ENCODE results near the gene WNT2. TPM values are rescaled to one million over a fixed set of nuclear protein-coding genes. Genes with fewer than 3 reads are reported as not detected.

WNT2 gene
- total and polyA plus RNA-seq, 10 of the 15 experiments (the other 5 are each of a cell fraction or from before 2014, with no cell fraction given) = 0.07 to 0.34 (median 0.19) TPM

- Histone ChIP-seq H3K36me3 (ENCODE audit: control insufficient read depth in 2 of 2, insufficient read depth in 2 of 2, low read length in 1 of 2) (no peaks in the 10 kb centered on the region), H3K4me3 (no peak overlapping the region), H3K4me2 (ENCODE audit: control insufficient read depth, insufficient read depth) (no peak overlapping the region), H3K27me3 (replicated peaks in 1 of 2; ENCODE audit: control insufficient read depth in 2 of 2, insufficient read depth in 2 of 2, low read length in 1 of 2) (no peaks in the 10 kb centered on the region), H4K20me1 (ENCODE audit: control insufficient read depth, insufficient read depth) (no peaks in the 10 kb centered on the region), H2AFZ (ENCODE audit: control insufficient read depth, low read depth, low read length) (no peak overlapping the region), H3K27ac (ENCODE audit: control insufficient read depth, insufficient read depth) (no peak overlapping the region), H3K9me3 (replicated peaks; ENCODE audit: control insufficient read depth, insufficient read depth, low read length) (no peaks in the 10 kb centered on the region), H3K79me2 (ENCODE audit: control insufficient read depth, insufficient read depth, low read length) (no peaks in the 10 kb centered on the region), H3K4me1 (ENCODE audit: control insufficient read depth, insufficient read depth, low read length) (no peaks in the 10 kb centered on the region), H3K9ac (ENCODE audit: control insufficient read depth, insufficient read depth, low read length) (no peak overlapping the region)
- FAIRE-seq (no peak), ATAC-seq (no peak), DNase-seq (ENCODE audit: low read depth, low spot score) (no peak)
- no peak for TF ChIP-seq PAX5 (IDR thresholded peaks at IDR 0.05; ENCODE audit: borderline replicate concordance, low read depth, low read length)
- ChIA-PET CTCF (interaction anchor here (5.4 kb wide), 1 partner anchor 11 kb away, joined by 16 read pairs; no protein-coding TSS in a partner anchor), SMC1A (ENCODE audit: uncharacterized antibody, unreplicated experiment) (interaction anchor here (1.2 kb wide), 1 partner anchor 11 kb away, joined by 3 read pairs; no protein-coding TSS in a partner anchor), POLR2A (no interaction called here), RAD21 (ENCODE audit: unreplicated experiment) (no interaction called here)
- 39% methylated on average over 5 of the region's 5 CpGs for WGBS (ENCODE audit: insufficient coverage, insufficient replicate concordance, low lambda C conversion rate, missing lambda C conversion rate)
- in situ Hi-C loops (cut with MboI) = no loop called here
- no TSS peak for BruUV-seq (replicated peaks)
- intact Hi-C loops (cut with micrococcal nuclease; ENCODE audit: unreplicated experiment) = no loop called here
Measured at GRCh38 chr7:117285826-117286225, 37.0 kb downstream of the WNT2 start.

- no peak overlapping the region for H2AFZ ChIP-seq (ENCODE audit: control insufficient read depth, low read depth, low read length)
- BruUV-seq (replicated peaks) = no TSS peak
- H3K36me3 ChIP-seq (ENCODE audit: control insufficient read depth in 2 of 2, insufficient read depth in 2 of 2, low read length in 1 of 2) = no peaks in the 10 kb centered on the region
- in situ Hi-C loops (cut with MboI) (no loop called here), intact Hi-C loops (cut with micrococcal nuclease; ENCODE audit: unreplicated experiment) (no loop called here)
- DNase-seq (ENCODE audit: low read depth, low spot score) = no peak
- POLR2A ChIA-PET = no interaction called here
- no peaks in the 10 kb centered on the region for H3K9me3 ChIP-seq (replicated peaks; ENCODE audit: control insufficient read depth, insufficient read depth, low read length)
- no peaks in the 10 kb centered on the region for H3K4me1 ChIP-seq (ENCODE audit: control insufficient read depth, insufficient read depth, low read length)
- TF ChIP-seq PBX3 (IDR thresholded peaks at IDR 0.05; ENCODE audit: insufficient replicate concordance, low read depth, low read length) (no peak), TARDBP (IDR thresholded peaks at IDR 0.05; ENCODE audit: borderline replicate concordance) (no peak), CREB1 (IDR thresholded peaks at IDR 0.05; ENCODE audit: low read depth) (no peak), IRF5 (IDR thresholded peaks at IDR 0.05; ENCODE audit: borderline replicate concordance) (no peak), MYC (IDR thresholded peaks at IDR 0.05; ENCODE audit: insufficient read depth, insufficient read length, insufficient replicate concordance, low read length, severe bottlenecking) (no peak), BMI1 (IDR thresholded peaks at IDR 0.05; ENCODE audit: borderline replicate concordance) (no peak), HCFC1 (IDR thresholded peaks at IDR 0.05; ENCODE audit: low read length) (no peak), RUNX3 (IDR thresholded peaks at IDR 0.05; ENCODE audit: low read length) (no peak), SREBF2 (IDR thresholded peaks at IDR 0.05; ENCODE audit: low read length) (no peak), GATAD2B (conservative IDR thresholded peaks at IDR 0.05; ENCODE audit: low read depth) (no peak), DPF2 (IDR thresholded peaks at IDR 0.05) (no peak)
- no peak overlapping the region for H3K4me3 ChIP-seq
- CTCF ChIA-PET = interaction anchor here (1.1 to 5.4 kb wide), 2 partner anchors 8 to 9 kb away, joined by 3 to 16 read pairs; no protein-coding TSS in a partner anchor
- SMC1A ChIA-PET (ENCODE audit: uncharacterized antibody, unreplicated experiment) = interaction anchor here (0.7 to 0.8 kb wide), 2 partner anchors 41 to 63 kb away, joined by 3 read pairs; no protein-coding TSS in a partner anchor
- ATAC-seq = no peak
- no peaks in the 10 kb centered on the region for H3K27me3 ChIP-seq (replicated peaks in 1 of 2; ENCODE audit: control insufficient read depth in 2 of 2, insufficient read depth in 2 of 2, low read length in 1 of 2)
- no peaks in the 10 kb centered on the region for H3K79me2 ChIP-seq (ENCODE audit: control insufficient read depth, insufficient read depth, low read length)
- no peak for FAIRE-seq
- RAD21 ChIA-PET (ENCODE audit: unreplicated experiment) = no interaction called here
- no peak overlapping the region for H3K27ac ChIP-seq (ENCODE audit: control insufficient read depth, insufficient read depth)
- no peak overlapping the region for H3K9ac ChIP-seq (ENCODE audit: control insufficient read depth, insufficient read depth, low read length)
- H4K20me1 ChIP-seq (ENCODE audit: control insufficient read depth, insufficient read depth) = no peaks in the 10 kb centered on the region
- WGBS (ENCODE audit: insufficient coverage, insufficient replicate concordance, low lambda C conversion rate, missing lambda C conversion rate) = 80% methylated on average over 5 of the region's 5 CpGs
- H3K4me2 ChIP-seq (ENCODE audit: control insufficient read depth, insufficient read depth) = no peak overlapping the region
Measured at GRCh38 chr7:117284692-117285091, 38.2 kb downstream of the WNT2 start.

All from GM12878 (cell line).